GM12878 (cell line): ENCODE data around the gene MRTFB. TPM values are rescaled to one million over a fixed set of nuclear protein-coding genes. Genes with fewer than 3 reads are reported as not detected.

ENCODE experiments used
- ATAC-seq: fragments of 200-7000 bp; cut with Tn5 transposase; 3 replicates; pipeline ENCODE4 v1.9.1; 2020; ENCODE audit warnings: mild to moderate bottlenecking, moderate library complexity
- BruUV-seq: library from RNA; stranded (reverse); fragments of 400-500 nt; replicated peaks from 2 replicates; lab custom pipeline; 2021; lab: Mats Ljungman, UMichigan
- CTCF ChIA-PET: fragments of 300-600 bp; sonication (Branson Sonifier 250); formaldehyde crosslinking; extraction: SDS; loops from one replicate; lab custom pipeline; 2021; ENCODE audit warnings: inconsistent platforms; lab: Yijun Ruan, JAX
- POLR2A ChIA-PET: fragments of 350-600 bp; formaldehyde crosslinking; extraction: SDS; loops from one replicate; lab custom pipeline; 2021; ENCODE audit warnings: inconsistent platforms; lab: Charles Lee
- RAD21 ChIA-PET: fragments of 300-600 bp; sonication (Branson Sonifier 250); formaldehyde crosslinking; loops from one replicate; lab custom pipeline; 2023; ENCODE audit warnings: antibody characterized with exemption; ENCODE audit not compliant: unreplicated experiment; lab: Charles Lee
- SMC1A ChIA-PET: fragments of 300-600 bp; sonication (Branson Sonifier 250); formaldehyde crosslinking; loops from one replicate; lab custom pipeline; 2023; ENCODE audit not compliant: unreplicated experiment, uncharacterized antibody; lab: Charles Lee
- DNase-seq: peaks from one replicate; pipeline ENCODE4 v3.0.0-alpha.2; 2011; ENCODE audit warnings: low read depth, low spot score
- FAIRE-seq: peaks from 3 replicates; lab custom pipeline; 2011; peaks lifted over from hg19 to GRCh38; lab: Jason Lieb, UNC
- H2AFZ ChIP-seq: 2 replicates; pipeline ENCODE4 v1.6.0; 2011; ENCODE audit warnings: low read depth, low read length, control low read depth; ENCODE audit not compliant: control insufficient read depth
- H3K27ac ChIP-seq: 2 replicates; pipeline ENCODE4 v1.5.1; 2011; ENCODE audit warnings: control low read depth; ENCODE audit not compliant: control insufficient read depth, insufficient read depth
- H3K27me3 ChIP-seq, 2 experiments: replicated peaks in 1 of 2; 2 replicates each; pipeline versions ENCODE4 v1.6.0 to v1.6.1; 2011; ENCODE audit warnings: low read length in 1 of 2; ENCODE audit not compliant: control insufficient read depth in 2 of 2, insufficient read depth in 2 of 2
- H3K36me3 ChIP-seq, 2 experiments: 2 replicates each; pipeline ENCODE4 v1.5.1; 2011; ENCODE audit warnings: low read length in 1 of 2; ENCODE audit not compliant: control insufficient read depth in 2 of 2, insufficient read depth in 2 of 2
- H3K4me1 ChIP-seq: 2 replicates; pipeline ENCODE4 v1.6.1; 2011; ENCODE audit warnings: mild to moderate bottlenecking, low read length, moderate library complexity, mixed read lengths; ENCODE audit not compliant: control insufficient read depth, insufficient read depth
- H3K4me2 ChIP-seq: 2 replicates; pipeline ENCODE4 v1.6.0; 2011; ENCODE audit warnings: control low read depth; ENCODE audit not compliant: control insufficient read depth, insufficient read depth
- H3K4me3 ChIP-seq: fragments of 200-600 bp; sonication (generic); 2 replicates; pipeline ENCODE4 v1.5.1; 2016
- H3K79me2 ChIP-seq: 2 replicates; pipeline ENCODE4 v1.6.0; 2011; ENCODE audit warnings: low read length; ENCODE audit not compliant: control insufficient read depth, insufficient read depth
- H3K9ac ChIP-seq: 2 replicates; pipeline ENCODE4 v1.8.0; 2011; ENCODE audit warnings: low read length, control low read depth, mixed read lengths; ENCODE audit not compliant: control insufficient read depth, insufficient read depth
- H3K9me3 ChIP-seq: replicated peaks from 3 replicates; pipeline ENCODE4 v1.5.1; 2011; ENCODE audit warnings: mild to moderate bottlenecking, low read length; ENCODE audit not compliant: control insufficient read depth, insufficient read depth
- H4K20me1 ChIP-seq: 2 replicates; pipeline ENCODE4 v1.6.0; 2011; ENCODE audit not compliant: control insufficient read depth, insufficient read depth
- BACH1 ChIP-seq: fragments of 450-650 bp; IDR thresholded peaks from 2 replicates; pipeline ENCODE4 v1.6.1; 2017; ENCODE audit warnings: mild to moderate bottlenecking, borderline replicate concordance
- CHD1 ChIP-seq: IDR thresholded peaks from 2 replicates; pipeline ENCODE4 v1.6.1; 2012; ENCODE audit warnings: low read depth, low read length, improper control_type of control experiment
- IKZF2 ChIP-seq, 2 experiments: fragments of 450-650 bp; IDR thresholded peaks; 2 replicates each; pipeline ENCODE4 v1.6.1; 2017; ENCODE audit warnings: mild to moderate bottlenecking in 2 of 2, moderate library complexity in 2 of 2
- KDM1A ChIP-seq: fragments of 200-600 bp; sonication (generic); IDR thresholded peaks from 2 replicates; pipeline ENCODE4 v1.6.1; 2016; ENCODE audit warnings: borderline replicate concordance
- KLF5 ChIP-seq: fragments of 450-650 bp; IDR thresholded peaks from 2 replicates; pipeline ENCODE4 v1.6.1; 2014; ENCODE audit warnings: mild to moderate bottlenecking; ENCODE audit not compliant: partially characterized antibody
- NBN ChIP-seq: fragments of 450-650 bp; IDR thresholded peaks from 2 replicates; pipeline ENCODE4 v1.6.1; 2016
- NRF1 ChIP-seq: conservative IDR thresholded peaks from 2 replicates; pipeline ENCODE4 v1.6.1; 2011; ENCODE audit warnings: mild to moderate bottlenecking, low read depth, low read length, improper control_type of control experiment
- PAX8 ChIP-seq: fragments of 450-650 bp; IDR thresholded peaks from 2 replicates; pipeline ENCODE4 v1.6.1; 2017; ENCODE audit warnings: mild to moderate bottlenecking, moderate library complexity
- RAD21 ChIP-seq: IDR thresholded peaks from 2 replicates; pipeline ENCODE4 v1.6.1; 2011; ENCODE audit warnings: mild to moderate bottlenecking, low read depth, low read length, moderate library complexity; ENCODE audit not compliant: insufficient read depth
- TAF1 ChIP-seq: IDR thresholded peaks from 2 replicates; pipeline ENCODE4 v1.6.1; 2011; ENCODE audit warnings: mild to moderate bottlenecking, low read depth, low read length, borderline replicate concordance
- YY1 ChIP-seq: IDR thresholded peaks from 2 replicates; pipeline ENCODE4 v1.6.1; 2011; ENCODE audit warnings: low read depth, mild to moderate bottlenecking, low read length
- WGBS: methylation state at CpG from one replicate; pipeline ENCODE4 v1.1.6; 2016; ENCODE audit warnings: low lambda C conversion rate; ENCODE audit not compliant: insufficient replicate concordance, insufficient coverage; ENCODE audit errors: missing lambda C conversion rate; 5-methylcytosine and 5-hydroxymethylcytosine counted together
- in situ Hi-C: fragments of 300-500 bp; cut with MboI; formaldehyde crosslinking; loops from 9 replicates; pipeline ENCODE4 v1.14.3; 2018; ENCODE audit warnings: mixed read lengths
- intact Hi-C: fragments of 100-400 bp; cut with micrococcal nuclease; formaldehyde crosslinking; loops from one replicate; pipeline ENCODE4 v1.14.2; 2022; ENCODE audit not compliant: unreplicated experiment
- polyA plus RNA-seq, 11 experiments: library from polyadenylated mRNA; depleted of rRNA in 4 of 11; unstranded in 6 of 11; stranded (reverse) in 5 of 11; fragments of >200 nt; fragmentation: Nextera tagmentation in 4 of 11; fragmentation: Illumina TruSeq in 1 of 11; extraction: Ambion mirVana in 4 of 11; extraction: Trizol in 1 of 11; gene quantifications; 1 replicate in 1 of 11; 2 replicates in 10 of 11; pipeline versions ENCODE4 v1.2.1 to v1.2.3, GENCODE V29; 2011 to 2016; ENCODE audit warnings: inconsistent platforms in 2 of 11, missing spikeins in 2 of 11, low read depth in 1 of 11
- total RNA-seq, 4 experiments: library from RNA; depleted of rRNA in 3 of 4; stranded (reverse); fragments of >200 nt in 3 of 4; fragmentation: Illumina TruSeq in 1 of 4; extraction: Trizol in 1 of 4; gene quantifications; 2 replicates each; pipeline versions ENCODE4 v1.2.1 to v1.2.3, GENCODE V29; 2013 to 2021
- TF ChIP-seq, protein P1 (sequence below): fragments of 450-650 bp; formaldehyde crosslinking; IDR thresholded peaks from 2 replicates; pipeline ENCODE4 v1.5.0; 2022; ENCODE audit warnings: mild to moderate bottlenecking, missing genetic modification characterization

The MRTFB gene
- total and polyA plus RNA-seq, 10 of the 15 experiments (the other 5 are each of a cell fraction or from before 2014, with no cell fraction given): 2.1 to 14.3 (median 8.0) TPM

DNA sequence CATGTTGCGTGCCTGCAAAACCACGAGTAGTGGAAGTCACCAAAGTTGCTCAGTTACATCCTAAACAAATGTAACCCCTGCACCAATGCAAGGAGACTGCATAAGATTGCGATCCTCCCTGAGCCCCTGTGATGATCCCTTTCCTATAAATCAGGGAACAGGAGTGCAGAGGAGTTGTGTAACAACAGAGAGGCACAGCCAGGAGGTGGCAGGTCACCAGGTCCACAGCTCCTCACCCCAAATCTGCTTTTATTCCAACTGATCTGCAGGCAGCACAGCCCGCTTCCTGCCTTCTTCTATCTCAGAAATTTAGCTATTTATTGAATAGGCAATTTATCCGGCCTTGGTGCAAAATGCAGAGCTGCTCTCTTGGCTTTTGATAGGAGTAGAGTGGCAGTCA is 36.0 kb upstream of the MRTFB start:
- intact Hi-C loops: no loop called here
- in situ Hi-C loops: no loop called here
- Histone ChIP-seq H3K9me3 (no peaks in the 10 kb centered on the region), H3K4me2 (no peak overlapping the region), H3K27ac (no peak overlapping the region), H3K27me3 (no peaks in the 10 kb centered on the region), H3K36me3 (no peaks in the 10 kb centered on the region), H2AFZ (no peak overlapping the region), H3K79me2 (no peaks in the 10 kb centered on the region), H3K4me3 (no peak overlapping the region), H4K20me1 (no peaks in the 10 kb centered on the region), H3K4me1 (no peaks in the 10 kb centered on the region), H3K9ac (no peak overlapping the region)
- ChIA-PET CTCF (no interaction called here), RAD21 (no interaction called here), POLR2A (no interaction called here), SMC1A (no interaction called here)
- no peak for FAIRE-seq
- TF ChIP-seq KLF5: no peak
- WGBS: 57% methylated on average over 5 of the region's 5 CpGs
- no peak for DNase-seq
- no TSS peak for BruUV-seq
- ATAC-seq: no peak

DNA sequence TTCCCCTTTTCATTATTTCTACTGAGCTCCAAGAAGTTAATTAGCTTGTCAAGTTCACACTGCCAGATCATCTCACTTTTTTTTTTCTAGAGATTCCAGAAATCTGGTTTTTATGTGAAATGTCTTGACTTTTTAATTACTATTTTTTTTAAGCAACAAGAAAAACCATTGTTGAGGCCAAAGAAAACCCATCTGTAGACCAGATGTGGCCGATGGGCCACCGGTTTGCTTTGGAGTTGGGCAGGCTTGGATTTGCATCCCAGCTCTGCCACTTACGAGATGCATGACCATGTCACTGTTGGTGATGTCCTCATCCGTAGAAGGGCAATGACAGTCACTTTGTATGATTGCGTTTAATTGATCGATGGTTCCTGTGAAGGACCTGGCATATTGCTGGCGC is 34.2 kb upstream of the MRTFB start:
- no peak for DNase-seq
- Histone ChIP-seq H3K36me3 (no peaks in the 10 kb centered on the region), H3K9ac (no peak overlapping the region), H3K27me3 (no peaks in the 10 kb centered on the region), H3K9me3 (no peaks in the 10 kb centered on the region), H3K4me3 (no peak overlapping the region), H4K20me1 (no peaks in the 10 kb centered on the region), H3K79me2 (no peaks in the 10 kb centered on the region), H3K4me1 (no peaks in the 10 kb centered on the region), H2AFZ (no peak overlapping the region), H3K27ac (no peak overlapping the region), H3K4me2 (no peak overlapping the region)
- CTCF ChIA-PET: interaction anchor here (0.7 kb wide), 1 partner anchor 635 kb away, joined by 4 read pairs; no protein-coding TSS in a partner anchor
- no peak for ATAC-seq
- no TSS peak for BruUV-seq
- RAD21 ChIA-PET: no interaction called here
- WGBS: 66% methylated on average over 7 of the region's 7 CpGs
- intact Hi-C loops: no loop called here
- POLR2A ChIA-PET: interaction anchor here (0.6 kb wide), 1 partner anchor 84 kb away, joined by 3 read pairs; no protein-coding TSS in a partner anchor
- SMC1A ChIA-PET: interaction anchor here (0.6 kb wide), 1 partner anchor 199 kb away, joined by 3 read pairs; no protein-coding TSS in a partner anchor
- no peak for FAIRE-seq
- in situ Hi-C loops: no loop called here
- TF ChIP-seq RAD21: no peak
- no peak for TF ChIP-seq NBN
- TF ChIP-seq TAF1: no peak
- no peak for TF ChIP-seq IKZF2 (IDR thresholded peaks at IDR 0.05)
- no peak for TF ChIP-seq BACH1
- no peak for TF ChIP-seq CHD1
- TF ChIP-seq PAX8: no peak
- TF ChIP-seq, protein P1, sequence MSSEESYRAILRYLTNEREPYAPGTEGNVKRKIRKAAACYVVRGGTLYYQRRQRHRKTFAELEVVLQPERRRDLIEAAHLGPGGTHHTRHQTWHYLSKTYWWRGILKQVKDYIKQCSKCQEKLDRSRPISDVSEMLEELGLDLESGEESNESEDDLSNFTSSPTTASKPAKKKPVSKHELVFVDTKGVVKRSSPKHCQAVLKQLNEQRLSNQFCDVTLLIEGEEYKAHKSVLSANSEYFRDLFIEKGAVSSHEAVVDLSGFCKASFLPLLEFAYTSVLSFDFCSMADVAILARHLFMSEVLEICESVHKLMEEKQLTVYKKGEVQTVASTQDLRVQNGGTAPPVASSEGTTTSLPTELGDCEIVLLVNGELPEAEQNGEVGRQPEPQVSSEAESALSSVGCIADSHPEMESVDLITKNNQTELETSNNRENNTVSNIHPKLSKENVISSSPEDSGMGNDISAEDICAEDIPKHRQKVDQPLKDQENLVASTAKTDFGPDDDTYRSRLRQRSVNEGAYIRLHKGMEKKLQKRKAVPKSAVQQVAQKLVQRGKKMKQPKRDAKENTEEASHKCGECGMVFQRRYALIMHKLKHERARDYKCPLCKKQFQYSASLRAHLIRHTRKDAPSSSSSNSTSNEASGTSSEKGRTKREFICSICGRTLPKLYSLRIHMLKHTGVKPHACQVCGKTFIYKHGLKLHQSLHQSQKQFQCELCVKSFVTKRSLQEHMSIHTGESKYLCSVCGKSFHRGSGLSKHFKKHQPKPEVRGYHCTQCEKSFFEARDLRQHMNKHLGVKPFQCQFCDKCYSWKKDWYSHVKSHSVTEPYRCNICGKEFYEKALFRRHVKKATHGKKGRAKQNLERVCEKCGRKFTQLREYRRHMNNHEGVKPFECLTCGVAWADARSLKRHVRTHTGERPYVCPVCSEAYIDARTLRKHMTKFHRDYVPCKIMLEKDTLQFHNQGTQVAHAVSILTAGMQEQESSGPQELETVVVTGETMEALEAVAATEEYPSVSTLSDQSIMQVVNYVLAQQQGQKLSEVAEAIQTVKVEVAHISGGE: no peak
- TF ChIP-seq NRF1: no peak
- no peak for TF ChIP-seq YY1
- no peak for TF ChIP-seq KDM1A
